Parathyroid adenoma (tissue), 2 donors: ENCODE results near the gene LSP1.

ENCODE experiments used
- H2AFZ ChIP-seq: fragments of 300-600 bp; sonication (generic); one replicate; pipeline ENCODE4 v1.7.0; 2017; ENCODE audit warnings: antibody characterized with exemption, mild to moderate bottlenecking
- H3K27ac ChIP-seq: fragments of 300-600 bp; sonication (generic); one replicate; pipeline ENCODE4 v1.7.0; 2017
- H3K27me3 ChIP-seq: fragments of 300-600 bp; sonication (generic); one replicate; pipeline ENCODE4 v1.7.0; 2017; ENCODE audit warnings: low read length; ENCODE audit not compliant: control insufficient read depth, insufficient read depth
- H3K36me3 ChIP-seq: fragments of 300-600 bp; sonication (generic); one replicate; pipeline ENCODE4 v1.7.0; 2017; ENCODE audit warnings: low read length; ENCODE audit not compliant: control insufficient read depth, insufficient read depth
- H3K4me1 ChIP-seq: fragments of 300-600 bp; sonication (generic); one replicate; pipeline ENCODE4 v1.7.0; 2017; ENCODE audit warnings: control low read depth
- H3K4me2 ChIP-seq: fragments of 300-600 bp; sonication (generic); one replicate; pipeline ENCODE4 v1.7.0; 2017; ENCODE audit warnings: low read length
- H3K4me3 ChIP-seq: fragments of 300-600 bp; sonication (generic); one replicate; pipeline ENCODE4 v1.7.0; 2017; ENCODE audit warnings: low read depth, low read length
- H3K79me2 ChIP-seq: fragments of 300-600 bp; sonication (generic); one replicate; pipeline ENCODE4 v1.7.0; 2017; ENCODE audit warnings: control low read depth
- H3K9ac ChIP-seq: fragments of 300-600 bp; sonication (generic); one replicate; pipeline ENCODE4 v1.7.0; 2017; ENCODE audit warnings: mild to moderate bottlenecking
- H3K9me3 ChIP-seq: fragments of 300-600 bp; sonication (generic); one replicate; pipeline ENCODE4 v1.7.0; 2017; ENCODE audit warnings: low read length; ENCODE audit not compliant: control insufficient read depth
- CTCF ChIP-seq: fragments of 300-600 bp; sonication (generic); IDR thresholded peaks from one replicate; pipeline ENCODE4 v1.7.0; 2017; ENCODE audit warnings: antibody characterized with exemption, mild to moderate bottlenecking
- donor health status: primary hyperparathyroidism.

The LSP1 gene

GRCh38 chr11:1827095-1827813 lies 25.6 kb upstream of the LSP1 start:
- no peaks in the 10 kb centered on the region for H3K36me3 ChIP-seq
- no peaks in the 10 kb centered on the region for H3K4me1 ChIP-seq
- H3K27ac ChIP-seq = no peak overlapping the region
- H3K27me3 ChIP-seq = no peaks in the 10 kb centered on the region
- H3K4me3 ChIP-seq = no peak overlapping the region
- no peak for TF ChIP-seq CTCF
- H3K4me2 ChIP-seq = no peak overlapping the region
- no peaks in the 10 kb centered on the region for H3K79me2 ChIP-seq
- no peak overlapping the region for H3K9ac ChIP-seq
- H2AFZ ChIP-seq = no peak overlapping the region
- no peaks in the 10 kb centered on the region for H3K9me3 ChIP-seq

GRCh38 chr11:1827931-1828330 lies 25.0 kb upstream of the LSP1 start:
- no peak overlapping the region for H3K4me3 ChIP-seq
- H3K4me1 ChIP-seq = no peaks in the 10 kb centered on the region
- H3K9me3 ChIP-seq = no peaks in the 10 kb centered on the region
- H2AFZ ChIP-seq = no peak overlapping the region
- TF ChIP-seq CTCF = no peak
- H3K9ac ChIP-seq = no peak overlapping the region
- H3K27ac ChIP-seq = no peak overlapping the region
- H3K4me2 ChIP-seq = no peak overlapping the region
- H3K36me3 ChIP-seq = no peaks in the 10 kb centered on the region
- H3K79me2 ChIP-seq = no peaks in the 10 kb centered on the region
- H3K27me3 ChIP-seq = no peaks in the 10 kb centered on the region

- no peaks in the 10 kb centered on the region for H3K79me2 ChIP-seq
- no peak for TF ChIP-seq CTCF
- H3K27me3 ChIP-seq = no peaks in the 10 kb centered on the region
- H3K9ac ChIP-seq = no peak overlapping the region
- no peaks in the 10 kb centered on the region for H3K9me3 ChIP-seq
- H3K27ac ChIP-seq = no peak overlapping the region
- H3K4me2 ChIP-seq = no peak overlapping the region
- no peaks in the 10 kb centered on the region for H3K36me3 ChIP-seq
- H3K4me3 ChIP-seq = no peak overlapping the region
- H3K4me1 ChIP-seq = no peaks in the 10 kb centered on the region
- no peak overlapping the region for H2AFZ ChIP-seq
Observed at GRCh38 chr11:1828542-1828941, 24.3 kb upstream of the LSP1 start.

GRCh38 chr11:1829039-1829820 lies 23.7 kb upstream of the LSP1 start:
- H3K27ac ChIP-seq = no peak overlapping the region
- H3K36me3 ChIP-seq = no peaks in the 10 kb centered on the region
- no peak overlapping the region for H3K4me2 ChIP-seq
- H2AFZ ChIP-seq = no peak overlapping the region
- no peak overlapping the region for H3K9ac ChIP-seq
- no peaks in the 10 kb centered on the region for H3K27me3 ChIP-seq
- no peaks in the 10 kb centered on the region for H3K4me1 ChIP-seq
- H3K79me2 ChIP-seq = no peaks in the 10 kb centered on the region
- H3K4me3 ChIP-seq = no peak overlapping the region
- no peaks in the 10 kb centered on the region for H3K9me3 ChIP-seq
- TF ChIP-seq CTCF = no peak
